Esophagus squamous epithelium (tissue), 5 donors: Measurements from ENCODE around the gene PRL. TPM values are rescaled to one million over a fixed set of nuclear protein-coding genes. Genes with fewer than 3 reads are reported as not detected.

Experiments
- DNase-seq: peaks from one replicate; lab custom pipeline; 2025; lab: John Stamatoyannopoulos, UW
- H3K27ac ChIP-seq, 4 donors: fragments of 200-600 bp; sonication (generic); one replicate each; pipeline ENCODE4 v1.5.1; 2016 to 2019; ENCODE audit warnings: mild to moderate bottlenecking in 1 of 4
- H3K27me3 ChIP-seq, 4 donors: fragments of 200-600 bp; sonication (generic); 1 replicate in 3 of 4; 2 replicates in 1 of 4; pipeline versions ENCODE4 v1.5.1 to v1.6.0; 2017 to 2021; ENCODE audit warnings: antibody characterized with exemption in 1 of 4
- H3K36me3 ChIP-seq, 3 donors: fragments of 200-600 bp; sonication (generic); one replicate each; pipeline ENCODE4 v1.5.1; 2016 to 2019
- H3K4me1 ChIP-seq, 3 donors: fragments of 200-600 bp; sonication (generic); one replicate each; pipeline ENCODE4 v1.5.1; 2017 to 2019
- H3K4me3 ChIP-seq, 4 donors: fragments of 200-600 bp; sonication (generic); 1 replicate in 3 of 4; 2 replicates in 1 of 4; pipeline ENCODE4 v1.5.1; 2016 to 2019; ENCODE audit warnings: mild to moderate bottlenecking in 2 of 4, moderate library complexity in 1 of 4
- H3K9me3 ChIP-seq, 3 donors: fragments of 200-600 bp; sonication (generic); one replicate each; pipeline ENCODE4 v1.5.1; 2016 to 2019
- CTCF ChIP-seq, 6 experiments: fragments of 450-650 bp in 4 of 6; fragments of 200-600 bp in 2 of 6; sonication (generic) in 2 of 6; IDR thresholded peaks; one replicate each; pipeline ENCODE4 v1.5.1; 2016 to 2019; ENCODE audit warnings: antibody characterized with exemption in 6 of 6, mild to moderate bottlenecking in 4 of 6, moderate library complexity in 4 of 6
- POLR2A ChIP-seq, 4 donors: fragments of 450-650 bp; IDR thresholded peaks; one replicate each; pipeline ENCODE4 v1.6.1; 2017; ENCODE audit warnings: antibody characterized with exemption in 4 of 4, mild to moderate bottlenecking in 4 of 4, moderate library complexity in 3 of 4
- WGBS, 2 donors: methylation state at CpG; one replicate each; pipeline ENCODE4 v1.1.5; 2018; 5-methylcytosine and 5-hydroxymethylcytosine counted together
- intact Hi-C: fragments of 100-400 bp; cut with DNase I; formaldehyde crosslinking; loops from one replicate; pipeline ENCODE4 v1.15.0; 2022
- total RNA-seq, 4 donors: library from RNA; depleted of rRNA; stranded (reverse); fragments of >200 nt; gene quantifications; one replicate each; pipeline ENCODE4 v1.1.0, GENCODE V29; 2016
- donor health status: DM: yes; HTN: yes; CAD: no.

Gene PRL
- total RNA-seq, 4 donors from 2014 or later: not detected

- no peak for DNase-seq
- intact Hi-C loops: no loop called here
These were observed 1.6 kb upstream of the PRL start for GRCh38 chr6:22298475-22298890.

GRCh38 chr6:22296067-22296466, 769 bp downstream of the PRL start:
- DNase-seq: no peak
- Histone ChIP-seq H3K27me3 (no peaks in the 10 kb centered on the region), H3K27ac (no peak overlapping the region), H3K4me1 (no peaks in the 10 kb centered on the region), H3K36me3 (no peaks in the 10 kb centered on the region), H3K4me3 (no peak overlapping the region), H3K9me3 (no peaks in the 10 kb centered on the region)
- WGBS, 2 donors: 71 to 72% methylated on average over 1 of the region's 1 CpG
- no peak for TF ChIP-seq CTCF (IDR thresholded peaks at IDR 0.05)
- no peak for TF ChIP-seq POLR2A (IDR thresholded peaks at IDR 0.05)
- intact Hi-C loops: no loop called here

More at GRCh38 chr6:22298475-22298890, 1.6 kb upstream of the PRL start:
- H3K27me3 ChIP-seq: no peaks in the 10 kb centered on the region
- H3K9me3 ChIP-seq: no peaks in the 10 kb centered on the region
- H3K27ac ChIP-seq: no peak overlapping the region
- TF ChIP-seq POLR2A (IDR thresholded peaks at IDR 0.05) (no peak), CTCF (IDR thresholded peaks at IDR 0.05) (no peak)
- no peaks in the 10 kb centered on the region for H3K36me3 ChIP-seq
- 52 to 65% methylated on average over 1 of the region's 1 CpG for WGBS, 2 donors
- H3K4me1 ChIP-seq: no peaks in the 10 kb centered on the region
- H3K4me3 ChIP-seq: no peak overlapping the region

GRCh38 chr6:22295145-22295544, 1.7 kb downstream of the PRL start:
- no peaks in the 10 kb centered on the region for H3K4me1 ChIP-seq
- no peak overlapping the region for H3K27ac ChIP-seq
- DNase-seq: no peak
- intact Hi-C loops: no loop called here
- WGBS, 2 donors: 83 to 84% methylated on average over 9 of the region's 9 CpGs
- no peaks in the 10 kb centered on the region for H3K9me3 ChIP-seq
- no peaks in the 10 kb centered on the region for H3K36me3 ChIP-seq
- TF ChIP-seq CTCF (IDR thresholded peaks at IDR 0.05) (no peak), POLR2A (IDR thresholded peaks at IDR 0.05) (no peak)
- H3K27me3 ChIP-seq: no peaks in the 10 kb centered on the region
- H3K4me3 ChIP-seq: no peak overlapping the region

- no peak overlapping the region for H3K27ac ChIP-seq
- intact Hi-C loops: no loop called here
- H3K9me3 ChIP-seq: no peaks in the 10 kb centered on the region
- H3K4me1 ChIP-seq: no peaks in the 10 kb centered on the region
- H3K4me3 ChIP-seq: no peak overlapping the region
- no peaks in the 10 kb centered on the region for H3K36me3 ChIP-seq
- WGBS, 2 donors: 86 to 95% methylated on average over 16 to 17 of the region's 17 CpGs
- H3K27me3 ChIP-seq: no peaks in the 10 kb centered on the region
- TF ChIP-seq CTCF (IDR thresholded peaks at IDR 0.05) (no peak), POLR2A (IDR thresholded peaks at IDR 0.05) (no peak)
- DNase-seq: no peak
These were observed 2.5 kb downstream of the PRL start for GRCh38 chr6:22294301-22294700.

- Histone ChIP-seq H3K4me1 (no peaks in the 10 kb centered on the region), H3K9me3 (no peaks in the 10 kb centered on the region), H3K36me3 (no peaks in the 10 kb centered on the region), H3K27ac (no peak overlapping the region), H3K4me3 (no peak overlapping the region), H3K27me3 (no peaks in the 10 kb centered on the region)
- DNase-seq: no peak
- 90 to 93% methylated on average over 8 of the region's 8 CpGs for WGBS, 2 donors
- intact Hi-C loops: no loop called here
- no peak for TF ChIP-seq POLR2A (IDR thresholded peaks at IDR 0.05)
- TF ChIP-seq CTCF (IDR thresholded peaks at IDR 0.05): no peak
These were observed 6.8 kb downstream of the PRL start for GRCh38 chr6:22290045-22290444.
